Vagina (tissue), 2 donors: Measurements from ENCODE around the gene IZUMO4. TPM values are rescaled to one million over a fixed set of nuclear protein-coding genes. Genes with fewer than 3 reads are reported as not detected.

Source experiments
- DNase-seq, 2 donors: peaks; one replicate each; pipeline ENCODE4 v3.0.0-alpha.2; 2017; ENCODE audit errors: extremely low spot score in 2 of 2
- H3K27ac ChIP-seq: fragments of 200-600 bp; sonication (generic); one replicate; pipeline ENCODE4 v1.5.1; 2019
- H3K27me3 ChIP-seq: fragments of 200-600 bp; sonication (generic); one replicate; pipeline ENCODE4 v1.5.1; 2019
- H3K36me3 ChIP-seq, 2 donors: fragments of 200-600 bp; sonication (generic); one replicate each; pipeline ENCODE4 v1.5.1; 2017 to 2019
- H3K4me1 ChIP-seq: fragments of 200-600 bp; sonication (generic); one replicate; pipeline ENCODE4 v1.5.1; 2019
- H3K4me3 ChIP-seq, 2 donors: fragments of 200-600 bp; sonication (generic); 1 replicate in 1 of 2; 2 replicates in 1 of 2; pipeline ENCODE4 v1.5.1; 2016 to 2019
- H3K9me3 ChIP-seq: fragments of 200-600 bp; sonication (generic); one replicate; pipeline ENCODE4 v1.5.1; 2019
- POLR2A ChIP-seq, 2 donors: fragments of 450-650 bp; IDR thresholded peaks; one replicate each; pipeline ENCODE4 v1.6.1; 2017; ENCODE audit warnings: antibody characterized with exemption in 2 of 2, mild to moderate bottlenecking in 2 of 2, moderate library complexity in 2 of 2
- POLR2AphosphoS5 ChIP-seq, 2 donors: sonication (generic); formaldehyde crosslinking; IDR thresholded peaks; one replicate each; pipeline ENCODE4 v1.9.0; 2017; ENCODE audit warnings: antibody characterized with exemption in 2 of 2, mild to moderate bottlenecking in 2 of 2, low read depth in 1 of 2; ENCODE audit not compliant: insufficient read depth in 1 of 2
- intact Hi-C: fragments of 100-400 bp; cut with DNase I; formaldehyde crosslinking; loops from one replicate; pipeline ENCODE4 v1.15.1; 2023
- total RNA-seq: library from RNA; depleted of rRNA; stranded (reverse); fragments of >200 nt; gene quantifications from one replicate; pipeline ENCODE4 v1.2.3, GENCODE V29; 2016
- TF ChIP-seq, protein P1 (sequence below), 3 experiments: fragments of 450-650 bp in 2 of 3; fragments of 200-600 bp in 1 of 3; sonication (generic) in 1 of 3; IDR thresholded peaks; one replicate each; pipeline ENCODE4 v1.5.1; 2017 to 2019; ENCODE audit warnings: antibody characterized with exemption in 3 of 3, mild to moderate bottlenecking in 2 of 3, moderate library complexity in 2 of 3

Gene IZUMO4
- total RNA-seq, 1 donor from 2014 or later, result 7.9 TPM

DNA sequence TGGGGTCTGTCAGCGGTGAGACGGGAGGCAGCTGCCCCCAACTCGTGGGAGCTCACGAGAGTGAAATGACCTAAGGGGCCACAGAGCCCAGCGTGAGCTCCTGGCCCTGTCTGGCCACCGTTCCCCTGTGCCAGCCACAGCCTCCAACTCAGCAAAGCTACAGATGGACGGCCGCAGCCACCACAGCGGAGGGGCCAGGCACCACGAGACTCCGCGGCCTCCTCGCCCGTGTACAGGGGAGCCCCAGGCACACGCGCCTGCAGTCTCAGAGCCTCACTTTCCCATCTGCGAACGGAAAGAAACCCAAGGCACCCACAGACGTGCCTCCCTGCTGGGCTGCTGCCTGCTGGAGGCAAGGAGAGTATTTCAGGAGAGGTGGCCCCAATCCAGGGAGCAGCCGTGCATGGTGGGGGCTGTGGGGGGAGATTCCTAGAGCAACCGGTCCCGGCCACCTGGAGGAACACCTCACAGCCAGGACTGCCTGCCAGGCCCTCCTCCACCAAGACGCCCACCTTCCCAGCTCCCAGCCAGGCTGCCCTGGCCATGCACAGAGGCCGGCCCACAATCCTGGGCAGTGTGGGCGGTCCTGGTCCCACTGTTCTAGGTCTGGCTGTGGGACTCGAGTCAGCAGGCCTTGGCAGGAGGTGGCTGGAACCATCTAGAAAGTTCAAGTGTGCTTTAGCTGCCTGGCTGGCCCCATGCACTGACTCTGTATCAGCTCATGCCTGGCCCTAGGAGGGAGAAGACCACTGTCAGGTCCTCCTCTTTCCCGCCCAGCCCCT lies 47.6 kb upstream of the IZUMO4 start:
- no peaks in the 10 kb centered on the region for H3K27me3 ChIP-seq
- H3K36me3 ChIP-seq, result peaks cover 0 to 21% of the 10 kb centered on the region in 2 donors
- intact Hi-C loops, result no loop called here
- no peak for DNase-seq
- H3K4me1 ChIP-seq, result peaks cover 85% of the 10 kb centered on the region
- H3K9me3 ChIP-seq, result no peaks in the 10 kb centered on the region
- TF ChIP-seq, protein P1, sequence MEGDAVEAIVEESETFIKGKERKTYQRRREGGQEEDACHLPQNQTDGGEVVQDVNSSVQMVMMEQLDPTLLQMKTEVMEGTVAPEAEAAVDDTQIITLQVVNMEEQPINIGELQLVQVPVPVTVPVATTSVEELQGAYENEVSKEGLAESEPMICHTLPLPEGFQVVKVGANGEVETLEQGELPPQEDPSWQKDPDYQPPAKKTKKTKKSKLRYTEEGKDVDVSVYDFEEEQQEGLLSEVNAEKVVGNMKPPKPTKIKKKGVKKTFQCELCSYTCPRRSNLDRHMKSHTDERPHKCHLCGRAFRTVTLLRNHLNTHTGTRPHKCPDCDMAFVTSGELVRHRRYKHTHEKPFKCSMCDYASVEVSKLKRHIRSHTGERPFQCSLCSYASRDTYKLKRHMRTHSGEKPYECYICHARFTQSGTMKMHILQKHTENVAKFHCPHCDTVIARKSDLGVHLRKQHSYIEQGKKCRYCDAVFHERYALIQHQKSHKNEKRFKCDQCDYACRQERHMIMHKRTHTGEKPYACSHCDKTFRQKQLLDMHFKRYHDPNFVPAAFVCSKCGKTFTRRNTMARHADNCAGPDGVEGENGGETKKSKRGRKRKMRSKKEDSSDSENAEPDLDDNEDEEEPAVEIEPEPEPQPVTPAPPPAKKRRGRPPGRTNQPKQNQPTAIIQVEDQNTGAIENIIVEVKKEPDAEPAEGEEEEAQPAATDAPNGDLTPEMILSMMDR (IDR thresholded peaks at IDR 0.05), result no peak
- H3K4me3 ChIP-seq, result peak overlapping the region; percentile 93 to 99
- H3K27ac ChIP-seq, result peak overlapping the region; percentile 100

DNA sequence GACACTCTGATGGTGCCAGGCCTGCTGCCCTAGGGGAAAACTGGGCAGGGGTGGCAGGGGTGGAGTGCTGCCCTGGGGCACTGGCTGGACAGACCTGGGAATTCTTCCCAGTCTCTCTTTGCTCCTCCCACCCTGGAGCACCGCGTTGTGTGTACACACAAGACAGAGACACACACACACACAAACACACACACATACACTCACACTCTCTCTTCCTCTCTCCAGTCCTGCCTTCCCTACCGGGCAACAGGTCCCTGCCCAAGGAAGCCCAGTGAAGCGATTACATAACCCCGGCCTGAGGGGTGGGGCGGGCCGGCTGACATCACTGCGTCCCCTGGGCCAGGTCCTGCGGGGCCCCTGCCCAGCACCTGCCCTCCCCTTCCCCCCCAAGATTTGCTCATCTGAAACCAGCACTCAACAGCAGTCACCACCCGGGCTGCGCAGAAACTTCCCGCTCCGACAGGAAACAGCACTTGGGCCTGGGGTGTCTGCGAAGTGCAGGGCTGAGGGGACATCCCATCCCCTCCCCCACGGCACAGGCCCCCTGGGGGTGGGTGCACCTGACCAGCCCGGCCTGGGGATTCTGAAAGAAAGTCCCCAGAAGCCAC lies 46.9 kb upstream of the IZUMO4 start:
- DNase-seq, result no peak
- peaks cover 85% of the 10 kb centered on the region for H3K4me1 ChIP-seq
- H3K36me3 ChIP-seq, result peaks cover 0 to 20% of the 10 kb centered on the region in 2 donors
- H3K27me3 ChIP-seq, result no peaks in the 10 kb centered on the region
- intact Hi-C loops, result no loop called here
- peak overlapping the region; percentile 93 to 99 for H3K4me3 ChIP-seq
- peak overlapping the region; percentile 100 for H3K27ac ChIP-seq
- no peaks in the 10 kb centered on the region for H3K9me3 ChIP-seq
- TF ChIP-seq, protein P1 (IDR thresholded peaks at IDR 0.05), result no peak
- TF ChIP-seq POLR2AphosphoS5 (IDR thresholded peaks at IDR 0.05; ENCODE audit: insufficient read depth in 1 of 2, low read depth in 1 of 2), result peak; percentile 74 to 91
- TF ChIP-seq POLR2A (IDR thresholded peaks at IDR 0.05), result peak in 1 of 2 donors; percentile 62

DNA sequence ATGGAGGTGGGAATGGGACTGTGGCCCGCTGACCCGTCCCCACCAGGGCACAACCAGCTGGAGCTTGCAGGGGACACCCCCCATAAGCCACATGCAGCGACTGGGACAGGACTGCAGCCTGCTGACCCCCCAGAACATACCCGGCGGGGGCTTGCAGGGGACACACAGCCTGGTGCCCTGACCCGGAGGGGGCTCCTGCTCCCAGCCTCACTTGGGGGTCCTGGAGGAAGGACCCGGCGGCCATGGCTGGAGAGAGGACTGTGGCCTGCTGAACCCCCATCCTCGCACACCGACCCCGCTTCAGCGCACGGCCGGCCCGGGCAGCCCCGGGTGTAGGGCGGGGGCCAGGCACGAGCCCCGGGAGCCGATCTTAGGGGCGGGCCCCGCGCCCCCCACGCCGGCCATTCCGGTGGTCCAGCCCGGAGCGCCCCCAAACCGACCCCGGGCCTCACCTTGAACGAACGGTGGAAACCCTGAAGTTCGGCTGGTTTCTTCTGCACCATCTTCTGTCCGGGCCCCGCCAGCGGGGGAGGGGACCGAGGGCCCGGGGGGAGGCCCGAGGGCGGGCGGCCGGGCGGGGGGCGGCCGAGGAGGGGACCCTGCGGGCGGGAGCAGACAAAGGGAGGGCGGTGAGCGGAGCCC lies 46.2 kb upstream of the IZUMO4 start:
- H3K4me3 ChIP-seq, result peak overlapping the region; percentile 93 to 99
- H3K27me3 ChIP-seq, result no peaks in the 10 kb centered on the region
- intact Hi-C loops, result no loop called here
- H3K9me3 ChIP-seq, result no peaks in the 10 kb centered on the region
- TF ChIP-seq POLR2A (IDR thresholded peaks at IDR 0.05) (no peak), POLR2AphosphoS5 (IDR thresholded peaks at IDR 0.05; ENCODE audit: insufficient read depth in 1 of 2, low read depth in 1 of 2) (peak in 1 of 2 donors; percentile 76)
- TF ChIP-seq, protein P1 (IDR thresholded peaks at IDR 0.05), result no peak
- H3K4me1 ChIP-seq, result peaks cover 85% of the 10 kb centered on the region
- H3K27ac ChIP-seq, result peak overlapping the region; percentile 100
- H3K36me3 ChIP-seq, result peaks cover 0 to 14% of the 10 kb centered on the region in 2 donors
- DNase-seq, result no peak

DNA sequence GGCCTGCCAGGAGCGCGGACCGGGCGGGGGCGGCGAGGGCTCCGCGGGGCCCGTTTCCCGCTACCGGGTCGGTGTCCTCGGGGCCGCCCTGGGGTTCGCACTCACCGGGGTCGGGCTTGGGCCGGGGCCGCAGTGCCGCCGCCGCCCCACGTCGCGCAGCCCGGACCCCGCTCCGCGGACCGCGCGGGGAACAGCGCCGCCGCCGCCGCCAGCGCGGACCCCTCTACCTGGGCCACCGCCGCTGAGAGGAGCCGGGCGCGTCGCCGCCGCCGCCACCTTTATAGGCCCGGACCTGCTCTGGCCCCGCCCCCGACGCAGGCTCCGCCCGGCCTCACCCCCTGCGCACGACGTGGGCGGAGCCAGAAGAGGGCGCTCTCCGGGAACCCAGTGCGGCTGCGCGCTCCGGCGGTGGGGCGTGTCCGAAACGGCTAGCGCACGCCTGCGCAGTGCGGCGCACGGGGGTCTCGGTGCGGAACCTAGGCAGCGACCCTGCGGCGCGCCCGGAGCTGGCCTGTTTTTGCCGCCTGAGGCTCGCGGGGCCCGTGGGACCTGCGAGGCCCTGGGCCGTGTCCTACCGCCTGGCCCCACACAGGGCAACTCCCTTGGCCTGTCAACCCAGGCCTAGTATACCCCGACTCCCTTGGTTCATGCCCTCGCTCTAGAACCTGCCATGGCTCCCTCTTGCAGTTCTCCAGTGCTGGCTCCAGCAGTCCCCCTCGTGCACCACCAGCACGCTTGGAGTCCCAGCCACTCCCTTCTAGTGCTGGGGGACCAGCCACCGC lies 45.5 kb upstream of the IZUMO4 start, which contains the start of gene MKNK2:
TSS of gene MKNK2 (minus strand) at position 254 of the 782 bp plus-strand sequence. CDS start 393 bp downstream, outside the sequence.
- TF ChIP-seq, protein P1 (IDR thresholded peaks at IDR 0.05), result peak; percentile 14 to 62 (median 16)
- peak; percentile 53 to 79 for TF ChIP-seq POLR2AphosphoS5 (IDR thresholded peaks at IDR 0.05; ENCODE audit: insufficient read depth in 1 of 2, low read depth in 1 of 2)
- TF ChIP-seq POLR2A (IDR thresholded peaks at IDR 0.05), result peak; percentile 86 to 99
- no peaks in the 10 kb centered on the region for H3K9me3 ChIP-seq
- H3K4me3 ChIP-seq, result peak within 1 kb of the TSS; percentile 93 to 99
- peaks cover 0 to 7% of the 10 kb centered on the region in 2 donors for H3K36me3 ChIP-seq
- no peak for DNase-seq
- peak within 1 kb of the TSS; percentile 100 for H3K27ac ChIP-seq
- H3K27me3 ChIP-seq, result no peaks in the 10 kb centered on the region
- intact Hi-C loops, result no loop called here
- H3K4me1 ChIP-seq, result peaks cover 85% of the 10 kb centered on the region
